Stimulated activated CD4-positive, alpha-beta T cell treated with anti-CD3 and anti-CD28 coated beads, TNF-alpha, amount 100 ng/mL, for 24 hours (primary cell): Measurements from ENCODE around the gene OR4Q2.
"Not testable (repeated sequence)": the region's sequence is repeated elsewhere in the genome, so short reads cannot be mapped to it uniquely, and the experiment has no call there.

Source experiments
- DNase-seq, 3 experiments: peaks; one replicate each; pipeline ENCODE4 v3.0.0-alpha.2; 2020; ENCODE audit warnings: low read depth in 3 of 3

OR4Q2 gene

GRCh38 chr14:20001863-20002262 lies at the start of gene OR4Q2:
OR4Q2 (plus strand) TSS chr14:20002163.
- no peak for DNase-seq

DNA sequence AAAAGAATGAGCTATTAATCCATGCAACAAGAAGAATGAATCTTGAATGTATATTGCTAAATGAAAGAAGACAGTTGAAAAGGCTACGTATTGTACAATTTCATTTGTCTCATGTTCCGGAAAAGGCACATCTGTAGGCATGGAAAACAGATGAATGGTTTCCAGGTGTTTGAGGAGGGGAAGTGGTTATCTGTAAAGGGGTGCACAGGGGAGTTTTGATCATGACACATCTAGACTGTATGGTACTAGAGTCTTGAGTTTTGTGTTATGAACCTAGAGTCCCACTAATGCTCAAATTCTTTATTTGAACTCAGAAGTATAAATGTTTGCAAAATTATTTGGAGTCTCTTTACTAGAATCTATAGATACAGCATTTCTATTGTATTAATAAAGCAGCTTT lies 32.2 kb upstream of the OR4Q2 start:
- not testable (repeated sequence) for DNase-seq

DNA sequence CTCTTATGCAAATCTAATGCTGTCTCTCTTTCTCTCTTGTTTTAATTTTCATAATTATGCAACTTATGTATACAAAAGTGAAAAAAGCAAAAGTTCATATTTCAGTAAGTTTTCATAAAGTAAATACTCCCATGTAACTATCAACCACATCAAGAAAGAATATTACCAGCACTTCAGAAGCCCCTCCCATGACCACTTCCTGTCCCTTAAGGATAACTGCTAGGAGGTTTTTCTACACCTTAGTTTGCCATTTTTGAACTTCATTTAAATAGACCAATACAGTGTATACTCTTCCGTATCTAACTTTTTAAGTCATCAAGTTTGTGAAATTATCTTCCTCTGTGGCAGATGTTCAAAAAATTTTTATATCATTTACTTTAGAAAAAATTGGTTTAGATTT lies 27.1 kb upstream of the OR4Q2 start:
- no peak for DNase-seq

- DNase-seq = no peak
Observed at GRCh38 chr14:19975291-19975690, 26.7 kb upstream of the OR4Q2 start, which contains the start of gene OR4K15. OR4K15 (plus strand) TSS chr14:19975591; CDS start chr14:19975591, 0 bp downstream.

DNA sequence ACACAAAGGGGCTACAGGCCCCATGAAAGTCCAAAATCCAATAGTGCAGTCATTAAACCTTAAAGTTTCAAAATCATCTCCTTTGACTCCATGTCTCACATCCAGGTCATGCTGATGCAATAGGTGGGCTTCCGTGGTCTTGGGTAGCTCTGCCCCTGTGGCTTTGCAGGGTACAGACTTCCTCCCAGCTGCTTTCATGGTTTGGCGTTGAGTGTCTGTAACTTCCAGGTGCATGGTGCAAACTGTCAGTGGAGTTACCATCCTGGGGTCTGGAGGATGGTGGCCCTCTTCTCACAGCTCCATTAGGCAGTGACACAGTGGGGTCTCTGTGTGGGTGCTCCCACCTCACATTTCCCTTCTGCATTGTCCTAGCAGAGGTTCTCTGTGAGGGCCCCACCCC lies 8.5 kb upstream of the OR4Q2 start:
- DNase-seq = no peak

- DNase-seq = no peak
Observed at GRCh38 chr14:20002319-20002718, 356 bp downstream of the OR4Q2 start.

GRCh38 chr14:20008156-20008555 lies 6.2 kb downstream of the OR4Q2 start:
- no peak for DNase-seq

DNA sequence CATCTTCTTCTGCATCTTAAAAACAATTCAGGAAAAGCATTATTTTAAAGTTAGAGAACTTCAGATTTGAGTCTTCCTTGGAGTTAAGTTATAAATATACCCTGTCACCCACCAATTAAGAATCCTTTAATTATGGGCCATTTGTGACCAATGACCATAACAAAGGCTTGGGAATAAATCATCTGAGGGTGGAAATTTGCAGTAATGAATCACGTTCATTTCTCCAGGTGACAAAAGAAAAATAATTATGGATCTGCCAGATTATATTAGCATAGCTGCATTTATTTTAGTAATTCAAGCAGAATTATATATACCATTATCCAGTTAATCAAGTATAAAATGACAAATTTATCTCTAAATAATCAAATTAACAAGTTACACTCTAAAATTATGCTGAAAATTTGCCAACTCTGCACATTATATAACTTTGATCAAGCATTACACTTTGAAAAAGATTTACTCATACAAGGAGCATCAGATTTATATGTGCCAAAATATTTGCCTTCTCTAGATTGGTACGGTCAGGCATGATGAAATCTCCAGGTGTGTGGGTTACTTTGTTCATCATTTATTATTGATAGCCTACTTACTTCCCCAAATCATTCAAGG lies 17.4 kb downstream of the OR4Q2 start, which contains the start of gene OR4K14:
OR4K14 (minus strand) TSS at position 51 of the 609 bp plus-strand sequence. CDS start 4,114 bp downstream, outside the sequence.
- DNase-seq = no peak

- no peak for DNase-seq
Observed at GRCh38 chr14:20031058-20031457, 29.1 kb downstream of the OR4Q2 start.

- DNase-seq = no peak
Observed at GRCh38 chr14:20035449-20035848, 33.5 kb downstream of the OR4Q2 start.

DNA sequence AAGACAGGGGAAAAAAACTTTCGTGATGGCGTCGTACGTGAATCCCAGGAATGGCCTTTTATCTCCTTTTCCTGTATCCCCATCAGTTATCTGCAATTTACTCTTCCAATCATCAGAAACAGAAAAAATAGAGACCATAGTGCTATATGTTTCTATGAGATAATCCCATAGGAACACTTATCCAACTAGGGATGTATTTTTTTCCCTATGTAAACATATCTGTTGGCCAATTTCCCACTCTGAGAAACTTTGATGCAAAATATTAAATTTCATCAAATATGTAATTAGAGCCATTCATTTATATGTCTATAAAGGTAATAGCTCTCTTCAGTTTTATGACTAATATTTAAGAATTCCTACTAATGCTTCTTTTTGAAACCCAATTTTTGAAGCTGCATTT lies 34.0 kb downstream of the OR4Q2 start, which contains the start of gene OR4K13:
OR4K13 (minus strand) TSS at position 101 of the 400 bp plus-strand sequence. CDS start 1,280 bp downstream, outside the sequence.
- no peak for DNase-seq

GRCh38 chr14:20044243-20044642 lies 42.3 kb downstream of the OR4Q2 start:
- DNase-seq = no peak

DNA sequence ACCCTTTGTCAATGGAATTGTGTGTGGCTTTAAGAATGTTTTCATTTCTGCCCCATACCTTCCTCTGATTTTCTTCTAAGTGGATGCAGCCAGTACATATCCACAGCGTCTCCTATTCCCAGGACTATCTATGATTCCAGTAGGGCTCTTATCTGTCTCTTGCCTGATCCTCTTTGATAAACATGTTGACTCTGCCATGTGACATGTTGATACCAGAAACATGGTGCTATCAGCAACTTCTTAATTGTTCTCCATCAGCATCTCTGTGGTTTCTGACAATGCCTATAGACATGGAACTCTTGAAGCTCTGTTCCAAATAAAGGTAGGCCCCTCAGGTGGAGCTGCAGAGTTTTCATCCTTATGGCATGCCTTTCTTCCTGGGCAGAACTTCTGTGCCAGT lies 46.2 kb downstream of the OR4Q2 start:
- no peak for DNase-seq
